OCI-LY3 (cell line): Measurements from ENCODE around the gene RBM25.

Experiments used
- EZH2phosphoT487 ChIP-seq: fragments of 200-600 bp; shearing (Covaris generic); IDR thresholded peaks from 2 replicates; pipeline ENCODE4 v1.6.1; 2018; ENCODE audit warnings: antibody characterized with exemption, mixed run types, low read depth
- TF ChIP-seq, protein P1 (sequence below): fragments of 200-600, 300-600 bp; sonication (generic); IDR thresholded peaks from 2 replicates; pipeline ENCODE4 v1.5.1; 2014; ENCODE audit warnings: antibody characterized with exemption, low read length, low read depth

DNA sequence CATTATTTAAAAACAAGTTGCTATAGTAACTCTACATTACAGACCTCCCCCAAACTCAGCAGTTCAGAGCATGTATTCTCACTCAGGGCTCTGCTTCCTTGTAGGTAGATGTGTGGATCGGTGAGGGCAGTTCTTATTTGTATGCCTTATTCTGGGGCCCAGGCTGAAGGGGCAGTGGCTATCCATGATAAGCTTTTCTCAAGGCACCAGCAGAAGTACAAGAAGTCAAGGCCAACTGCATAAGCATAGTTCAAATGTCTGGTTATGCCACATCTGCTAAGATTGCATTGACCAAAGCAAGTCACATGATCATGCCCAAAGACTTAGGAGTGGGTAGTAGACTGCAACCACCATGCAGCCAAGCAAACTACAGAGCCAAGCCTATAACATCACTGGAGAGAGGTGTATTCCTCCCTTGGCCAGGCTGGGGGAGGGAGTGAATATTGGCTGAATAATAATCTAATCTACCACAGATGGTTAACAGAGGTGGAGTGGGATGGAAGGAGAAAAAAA lies 82.5 kb downstream of the RBM25 start:
- TF ChIP-seq, protein P1, sequence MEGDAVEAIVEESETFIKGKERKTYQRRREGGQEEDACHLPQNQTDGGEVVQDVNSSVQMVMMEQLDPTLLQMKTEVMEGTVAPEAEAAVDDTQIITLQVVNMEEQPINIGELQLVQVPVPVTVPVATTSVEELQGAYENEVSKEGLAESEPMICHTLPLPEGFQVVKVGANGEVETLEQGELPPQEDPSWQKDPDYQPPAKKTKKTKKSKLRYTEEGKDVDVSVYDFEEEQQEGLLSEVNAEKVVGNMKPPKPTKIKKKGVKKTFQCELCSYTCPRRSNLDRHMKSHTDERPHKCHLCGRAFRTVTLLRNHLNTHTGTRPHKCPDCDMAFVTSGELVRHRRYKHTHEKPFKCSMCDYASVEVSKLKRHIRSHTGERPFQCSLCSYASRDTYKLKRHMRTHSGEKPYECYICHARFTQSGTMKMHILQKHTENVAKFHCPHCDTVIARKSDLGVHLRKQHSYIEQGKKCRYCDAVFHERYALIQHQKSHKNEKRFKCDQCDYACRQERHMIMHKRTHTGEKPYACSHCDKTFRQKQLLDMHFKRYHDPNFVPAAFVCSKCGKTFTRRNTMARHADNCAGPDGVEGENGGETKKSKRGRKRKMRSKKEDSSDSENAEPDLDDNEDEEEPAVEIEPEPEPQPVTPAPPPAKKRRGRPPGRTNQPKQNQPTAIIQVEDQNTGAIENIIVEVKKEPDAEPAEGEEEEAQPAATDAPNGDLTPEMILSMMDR: no peak
- TF ChIP-seq EZH2phosphoT487: no peak
